ENCODE data around the gene COL27A1.

DNA sequence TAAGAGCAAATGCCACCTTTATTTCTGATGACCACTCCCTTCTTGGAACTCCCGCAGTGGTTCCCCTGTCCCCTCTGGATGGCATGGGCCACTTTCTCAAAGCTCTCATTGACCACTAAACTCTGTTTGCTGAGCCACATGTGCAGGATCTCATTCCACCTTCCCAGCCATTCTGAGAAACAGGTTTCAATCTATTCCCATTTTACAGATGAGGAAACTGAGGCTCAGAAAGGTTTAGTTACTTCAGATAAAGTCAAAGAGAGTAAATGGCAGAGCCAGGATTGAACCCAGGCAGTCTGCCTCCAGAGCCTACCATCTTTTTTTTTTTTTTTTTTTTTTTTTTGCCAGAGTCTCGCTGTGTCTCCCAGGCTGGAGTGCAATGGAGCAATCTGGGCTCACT, 24.2 kb downstream of the COL27A1 start:
- no peak for TF ChIP-seq POLR2A (IDR thresholded peaks at IDR 0.05; ENCODE audit: low read depth, low read length)
- TF ChIP-seq TAF1 (IDR thresholded peaks at IDR 0.05; ENCODE audit: borderline replicate concordance, low read depth, low read length): no peak
- no peak for TF ChIP-seq POLR2AphosphoS5 (IDR thresholded peaks at IDR 0.05; ENCODE audit: low read depth, low read length)

All from GM12892 (cell line).